ENCODE data around the gene UBAP2.

DNA sequence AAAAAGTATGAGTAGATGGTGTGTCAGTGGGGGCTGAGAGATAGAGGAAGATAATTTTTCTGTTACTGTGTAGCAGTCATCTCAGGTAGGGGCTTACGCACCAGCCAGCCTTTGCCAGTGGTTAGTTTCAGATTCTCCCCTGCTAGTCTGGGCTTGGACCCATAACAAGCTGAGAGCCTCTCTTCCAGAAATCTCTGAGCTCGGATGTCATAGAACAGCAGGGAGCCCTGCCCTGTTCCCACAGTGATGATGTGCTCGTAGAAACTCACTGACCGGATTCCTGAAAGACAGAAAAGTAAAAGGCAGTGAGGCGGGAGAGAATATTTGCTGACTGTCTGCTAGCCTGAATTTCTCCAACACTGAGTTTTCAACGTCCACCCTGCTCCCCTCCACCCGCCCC is 40.6 kb upstream of the UBAP2 start:
- no peak for TF ChIP-seq EZH2 (optimal IDR thresholded peaks at IDR 0.05; ENCODE audit: low read depth, low read length)
- TF ChIP-seq, protein P1, sequence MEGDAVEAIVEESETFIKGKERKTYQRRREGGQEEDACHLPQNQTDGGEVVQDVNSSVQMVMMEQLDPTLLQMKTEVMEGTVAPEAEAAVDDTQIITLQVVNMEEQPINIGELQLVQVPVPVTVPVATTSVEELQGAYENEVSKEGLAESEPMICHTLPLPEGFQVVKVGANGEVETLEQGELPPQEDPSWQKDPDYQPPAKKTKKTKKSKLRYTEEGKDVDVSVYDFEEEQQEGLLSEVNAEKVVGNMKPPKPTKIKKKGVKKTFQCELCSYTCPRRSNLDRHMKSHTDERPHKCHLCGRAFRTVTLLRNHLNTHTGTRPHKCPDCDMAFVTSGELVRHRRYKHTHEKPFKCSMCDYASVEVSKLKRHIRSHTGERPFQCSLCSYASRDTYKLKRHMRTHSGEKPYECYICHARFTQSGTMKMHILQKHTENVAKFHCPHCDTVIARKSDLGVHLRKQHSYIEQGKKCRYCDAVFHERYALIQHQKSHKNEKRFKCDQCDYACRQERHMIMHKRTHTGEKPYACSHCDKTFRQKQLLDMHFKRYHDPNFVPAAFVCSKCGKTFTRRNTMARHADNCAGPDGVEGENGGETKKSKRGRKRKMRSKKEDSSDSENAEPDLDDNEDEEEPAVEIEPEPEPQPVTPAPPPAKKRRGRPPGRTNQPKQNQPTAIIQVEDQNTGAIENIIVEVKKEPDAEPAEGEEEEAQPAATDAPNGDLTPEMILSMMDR (IDR thresholded peaks at IDR 0.05; ENCODE audit: low read length), result no peak
